H9 (cell line): ENCODE results near the gene FSHR. TPM values are rescaled to one million over a fixed set of nuclear protein-coding genes. Genes with fewer than 3 reads are reported as not detected.

ENCODE experiments used
- DNase-seq: peaks from one replicate; pipeline ENCODE4 v3.0.0-alpha.2; 2017
- H2AFZ ChIP-seq: one replicate; pipeline ENCODE4 v1.6.1; 2013; ENCODE audit warnings: mild to moderate bottlenecking, low read length, control low read depth, moderate library complexity
- H2AK5ac ChIP-seq: 2 replicates; pipeline ENCODE4 v1.6.1; 2013; ENCODE audit warnings: low read length, control low read depth, mixed read lengths; ENCODE audit not compliant: insufficient read length
- H2BK120ac ChIP-seq: one replicate; pipeline ENCODE4 v1.6.1; 2013; ENCODE audit warnings: low read depth, mild to moderate bottlenecking, low read length, control low read depth, inconsistent platforms; ENCODE audit not compliant: poor library complexity, severe bottlenecking
- H2BK12ac ChIP-seq: 2 replicates; pipeline ENCODE4 v1.6.1; 2013; ENCODE audit warnings: low read length, control low read depth, mixed read lengths, low read depth; ENCODE audit not compliant: insufficient read length
- H2BK15ac ChIP-seq: 2 replicates; pipeline ENCODE4 v1.6.1; 2013; ENCODE audit warnings: low read depth, low read length, control low read depth
- H2BK20ac ChIP-seq: one replicate; pipeline ENCODE4 v1.6.1; 2013; ENCODE audit warnings: low read depth, mild to moderate bottlenecking, low read length, control low read depth, inconsistent platforms; ENCODE audit not compliant: poor library complexity, severe bottlenecking
- H2BK5ac ChIP-seq: 2 replicates; pipeline ENCODE4 v1.6.1; 2013; ENCODE audit warnings: low read length, control low read depth, mixed read lengths; ENCODE audit not compliant: insufficient read length
- H3K14ac ChIP-seq: 2 replicates; pipeline ENCODE4 v1.6.1; 2013; ENCODE audit warnings: low read length, control low read depth; ENCODE audit not compliant: insufficient read depth
- H3K18ac ChIP-seq: 2 replicates; pipeline ENCODE4 v1.6.1; 2013; ENCODE audit warnings: low read depth, mild to moderate bottlenecking, mixed read lengths, low read length, control low read depth; ENCODE audit not compliant: insufficient read length
- H3K23ac ChIP-seq: 2 replicates; pipeline ENCODE4 v1.6.1; 2013; ENCODE audit warnings: low read length, control low read depth, mixed read lengths, low read depth; ENCODE audit not compliant: insufficient read length
- H3K23me2 ChIP-seq: 2 replicates; pipeline ENCODE4 v1.6.1; 2013; ENCODE audit warnings: low read depth, mild to moderate bottlenecking, mixed read lengths, low read length, control low read depth; ENCODE audit not compliant: insufficient read length, poor library complexity, severe bottlenecking
- H3K27ac ChIP-seq: 2 replicates; pipeline ENCODE4 v1.5.1; 2013; ENCODE audit warnings: low read length, control low read depth, mixed read lengths, low read depth; ENCODE audit not compliant: insufficient read length
- H3K27me3 ChIP-seq: 2 replicates; pipeline ENCODE4 v1.6.1; 2013; ENCODE audit warnings: low read length, control low read depth, inconsistent platforms; ENCODE audit not compliant: insufficient read depth
- H3K4ac ChIP-seq: 2 replicates; pipeline ENCODE4 v1.6.1; 2013; ENCODE audit warnings: low read depth, mild to moderate bottlenecking, control low read depth, inconsistent platforms, low read length, moderate library complexity
- H3K4me1 ChIP-seq: 2 replicates; pipeline ENCODE4 v1.6.1; 2013; ENCODE audit warnings: low read length, control low read depth, inconsistent platforms; ENCODE audit not compliant: insufficient read depth
- H3K4me2 ChIP-seq: 2 replicates; pipeline ENCODE4 v1.6.1; 2013; ENCODE audit warnings: low read length, control low read depth, mixed read lengths; ENCODE audit not compliant: insufficient read length, insufficient read depth
- H3K56ac ChIP-seq: 2 replicates; pipeline ENCODE4 v1.6.1; 2013; ENCODE audit warnings: low read depth, mild to moderate bottlenecking, mixed read lengths, low read length, control low read depth; ENCODE audit not compliant: insufficient read length
- H3K79me1 ChIP-seq: 2 replicates; pipeline ENCODE4 v1.6.1; 2013; ENCODE audit warnings: low read depth, mild to moderate bottlenecking, moderate library complexity, low read length, control low read depth, inconsistent platforms; ENCODE audit not compliant: insufficient read depth, poor library complexity, severe bottlenecking
- H3K79me2 ChIP-seq: 2 replicates; pipeline ENCODE4 v1.6.1; 2013; ENCODE audit warnings: low read length, control low read depth, inconsistent platforms; ENCODE audit not compliant: insufficient read depth
- H3K9ac ChIP-seq: 2 replicates; pipeline ENCODE4 v1.6.1; 2013; ENCODE audit warnings: low read length, control low read depth, mixed read lengths; ENCODE audit not compliant: insufficient read length; ENCODE audit errors: extremely low read depth
- H3K9me3 ChIP-seq: one replicate; pipeline ENCODE4 v1.6.1; 2013; ENCODE audit warnings: low read depth, low read length, inconsistent platforms; ENCODE audit not compliant: control insufficient read depth
- H3T11ph ChIP-seq: one replicate; pipeline ENCODE4 v1.6.1; 2013; ENCODE audit warnings: mild to moderate bottlenecking, low read length, control low read depth, inconsistent platforms
- H4K20me1 ChIP-seq: one replicate; pipeline ENCODE4 v1.6.1; 2013; ENCODE audit not compliant: control insufficient read depth, insufficient read length, insufficient read depth
- H4K5ac ChIP-seq: 2 replicates; pipeline ENCODE4 v1.6.1; 2013; ENCODE audit warnings: low read depth, mild to moderate bottlenecking, mixed read lengths, low read length, control low read depth; ENCODE audit not compliant: insufficient read length
- H4K8ac ChIP-seq: replicated peaks from 2 replicates; pipeline ENCODE4 v1.6.1; 2013; ENCODE audit warnings: low read length, control low read depth, mixed read lengths, low read depth; ENCODE audit not compliant: insufficient read length
- H4K91ac ChIP-seq: 2 replicates; pipeline ENCODE4 v1.6.1; 2013; ENCODE audit warnings: low read depth, mild to moderate bottlenecking, moderate library complexity, mixed read lengths, low read length, control low read depth; ENCODE audit not compliant: insufficient read length
- H3K27ac Mint-ChIP-seq, 3 experiments: 2 replicates in 2 of 3; 3 replicates in 1 of 3; pipeline ENCODE4 v1.8.0; 2020 to 2021; ENCODE audit warnings: mixed read lengths in 3 of 3, mild to moderate bottlenecking in 1 of 3, moderate library complexity in 1 of 3
- H3K27me3 Mint-ChIP-seq: 2 replicates; pipeline ENCODE4 v1.8.0; 2021; ENCODE audit warnings: low read depth, mild to moderate bottlenecking, moderate library complexity, mixed read lengths
- H3K36me3 Mint-ChIP-seq, 3 experiments: 2 replicates in 2 of 3; 3 replicates in 1 of 3; pipeline ENCODE4 v1.8.0; 2020 to 2021; ENCODE audit warnings: low read depth in 3 of 3, mixed read lengths in 3 of 3; ENCODE audit not compliant: insufficient read depth in 1 of 3
- H3K4me1 Mint-ChIP-seq, 2 experiments: 2 replicates each; pipeline ENCODE4 v1.8.0; 2020; ENCODE audit warnings: mixed read lengths in 2 of 2
- H3K4me3 Mint-ChIP-seq, 2 experiments: 2 replicates in 1 of 2; 3 replicates in 1 of 2; pipeline ENCODE4 v1.8.0; 2020 to 2021; ENCODE audit warnings: mild to moderate bottlenecking in 2 of 2, mixed read lengths in 2 of 2, moderate library complexity in 1 of 2
- H3K9me3 Mint-ChIP-seq, 2 experiments: 2 replicates in 1 of 2; 3 replicates in 1 of 2; pipeline ENCODE4 v1.8.0; 2020; ENCODE audit warnings: mild to moderate bottlenecking in 2 of 2, mixed read lengths in 2 of 2, moderate library complexity in 1 of 2
- WGBS: extraction: QIAGEN DNeasy Blood & Tissue Kit; methylation state at CpG from one replicate; pipeline ENCODE4 v1.1.7; 2013; ENCODE audit warnings: missing lambda C conversion rate, low lambda C conversion rate, mixed read lengths; ENCODE audit not compliant: insufficient read length; ENCODE audit errors: extremely low coverage; 5-methylcytosine and 5-hydroxymethylcytosine counted together
- total RNA-seq: library from RNA; stranded (reverse); gene quantifications from 2 replicates; pipeline ENCODE4 v1.2.1, GENCODE V29; 2021
- TF ChIP-seq, protein P1 (sequence below): fragments of 200-600 bp; sonication (generic); conservative IDR thresholded peaks from 3 replicates; pipeline ENCODE4 v1.8.0; 2021; ENCODE audit warnings: antibody characterized with exemption, mild to moderate bottlenecking

Gene FSHR
- total RNA-seq, 1 experiment from 2014 or later = not detected

DNA sequence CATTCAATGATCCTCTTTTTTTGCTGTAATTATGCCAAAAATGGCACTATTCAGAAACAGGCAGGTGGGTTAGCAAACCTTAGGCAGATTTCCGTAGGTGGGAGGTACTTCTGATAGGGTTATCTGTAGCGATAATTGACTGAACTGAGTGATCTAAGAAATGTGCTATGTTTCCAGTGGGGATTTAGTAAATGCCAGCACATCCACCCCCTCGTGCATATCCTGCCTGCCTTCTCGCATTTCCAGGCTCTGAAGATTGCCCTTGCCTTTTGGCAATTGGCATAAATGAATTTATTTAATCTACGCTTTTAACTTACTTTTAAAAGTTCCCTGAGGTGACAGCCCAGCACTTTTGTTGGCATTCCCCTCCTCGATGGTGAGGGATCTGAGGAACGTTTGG is 576 bp upstream of the FSHR start:
- Histone ChIP-seq H4K8ac (no peak overlapping the region), H4K5ac (no peak overlapping the region), H2BK120ac (no peak overlapping the region), H3K14ac (no peak overlapping the region), H3K23me2 (no peaks in the 10 kb centered on the region), H3K23ac (no peak overlapping the region), H3K4ac (no peak overlapping the region), H4K91ac (no peak overlapping the region), H2BK15ac (no peak overlapping the region), H3K4me2 (no peak overlapping the region), H4K20me1 (no peaks in the 10 kb centered on the region), H3K79me1 (no peaks in the 10 kb centered on the region), H3K4me1 (peaks cover 10% of the 10 kb centered on the region; the same call in 1 of the 2 replicates), H2AFZ (no peak overlapping the region), H3K56ac (no peak overlapping the region), H2BK12ac (no peak overlapping the region), H3K27ac (no peak overlapping the region), H2AK5ac (no peak overlapping the region), H2BK5ac (no peak overlapping the region), H2BK20ac (no peak overlapping the region), H3K79me2 (no peaks in the 10 kb centered on the region), H3K9ac (no peak overlapping the region), H3K18ac (no peak overlapping the region), H3T11ph (no peak overlapping the region), H3K9me3 (no peaks in the 10 kb centered on the region), H3K27me3 (no peaks in the 10 kb centered on the region)
- TF ChIP-seq, protein P1, sequence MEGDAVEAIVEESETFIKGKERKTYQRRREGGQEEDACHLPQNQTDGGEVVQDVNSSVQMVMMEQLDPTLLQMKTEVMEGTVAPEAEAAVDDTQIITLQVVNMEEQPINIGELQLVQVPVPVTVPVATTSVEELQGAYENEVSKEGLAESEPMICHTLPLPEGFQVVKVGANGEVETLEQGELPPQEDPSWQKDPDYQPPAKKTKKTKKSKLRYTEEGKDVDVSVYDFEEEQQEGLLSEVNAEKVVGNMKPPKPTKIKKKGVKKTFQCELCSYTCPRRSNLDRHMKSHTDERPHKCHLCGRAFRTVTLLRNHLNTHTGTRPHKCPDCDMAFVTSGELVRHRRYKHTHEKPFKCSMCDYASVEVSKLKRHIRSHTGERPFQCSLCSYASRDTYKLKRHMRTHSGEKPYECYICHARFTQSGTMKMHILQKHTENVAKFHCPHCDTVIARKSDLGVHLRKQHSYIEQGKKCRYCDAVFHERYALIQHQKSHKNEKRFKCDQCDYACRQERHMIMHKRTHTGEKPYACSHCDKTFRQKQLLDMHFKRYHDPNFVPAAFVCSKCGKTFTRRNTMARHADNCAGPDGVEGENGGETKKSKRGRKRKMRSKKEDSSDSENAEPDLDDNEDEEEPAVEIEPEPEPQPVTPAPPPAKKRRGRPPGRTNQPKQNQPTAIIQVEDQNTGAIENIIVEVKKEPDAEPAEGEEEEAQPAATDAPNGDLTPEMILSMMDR = no peak
- H3K27ac Mint-ChIP-seq = no peak overlapping the region
- H3K9me3 Mint-ChIP-seq = peaks cover 0 to 2% of the 10 kb centered on the region in 2 experiments; a peak in 1 of 5 replicates
- H3K4me1 Mint-ChIP-seq = peaks cover 22 to 23% of the 10 kb centered on the region in 2 experiments
- no CpG with 5 or more reads among the region's 7 CpGs for WGBS
- no peaks in the 10 kb centered on the region for H3K36me3 Mint-ChIP-seq
- DNase-seq = no peak
- H3K27me3 Mint-ChIP-seq = no peaks in the 10 kb centered on the region
- H3K4me3 Mint-ChIP-seq = no peak overlapping the region
